Neural cell (in vitro differentiated cells): ENCODE measurements around the gene MAN2B2. TPM values are rescaled to one million over a fixed set of nuclear protein-coding genes. Genes with fewer than 3 reads are reported as not detected.
A peak's percentile ranks its signal among the peaks of the same experiment; 100 is the strongest.

Source experiments
- H2AFZ ChIP-seq: fragments of 200-600, 300-800 bp; sonication (generic), shearing (Covaris generic); 2 replicates; pipeline ENCODE4 v1.6.0; 2014; ENCODE audit warnings: low read depth, mild to moderate bottlenecking, antibody characterized with exemption, low read length, moderate library complexity
- H3F3A ChIP-seq: fragments of 200-600 bp; shearing (Covaris generic); 2 replicates; pipeline ENCODE4 v1.6.1; 2016; ENCODE audit warnings: mild to moderate bottlenecking, moderate library complexity, mixed read lengths, antibody characterized with exemption, low read length; ENCODE audit not compliant: insufficient read depth, poor library complexity, severe bottlenecking
- H3K27ac ChIP-seq: fragments of 200-600, 300-800 bp; sonication (generic), shearing (Covaris generic); 2 replicates; pipeline ENCODE4 v1.5.1; 2014; ENCODE audit warnings: mild to moderate bottlenecking, low read length, moderate library complexity
- H3K27me3 ChIP-seq: fragments of 300-800, 200-600 bp; sonication (generic), shearing (Covaris generic); 2 replicates; pipeline ENCODE4 v1.6.0; 2014; ENCODE audit warnings: mild to moderate bottlenecking, low read depth, low read length, moderate library complexity; ENCODE audit not compliant: insufficient read depth
- H3K36me3 ChIP-seq: fragments of 300-800, 200-600 bp; sonication (generic), shearing (Covaris generic); 2 replicates; pipeline ENCODE4 v1.5.1; 2014; ENCODE audit warnings: mild to moderate bottlenecking, antibody characterized with exemption, low read length, moderate library complexity; ENCODE audit not compliant: insufficient read depth
- H3K4me2 ChIP-seq: fragments of 300-800, 200-600 bp; sonication (generic), shearing (Covaris generic); 2 replicates; pipeline ENCODE4 v1.6.0; 2014; ENCODE audit warnings: mild to moderate bottlenecking, low read length
- H3K4me3 ChIP-seq: fragments of 300-800, 200-600 bp; sonication (generic), shearing (Covaris generic); 2 replicates; pipeline ENCODE4 v1.5.1; 2014; ENCODE audit warnings: mild to moderate bottlenecking, low read length, moderate library complexity
- H3K79me2 ChIP-seq: fragments of 200-600 bp; shearing (Covaris generic); replicated peaks from 2 replicates; pipeline ENCODE4 v1.6.0; 2014; ENCODE audit warnings: mild to moderate bottlenecking, low read length, moderate library complexity; ENCODE audit not compliant: insufficient read depth
- H3K9ac ChIP-seq: fragments of 300-800, 200-600 bp; sonication (generic), shearing (Covaris generic); 2 replicates; pipeline ENCODE4 v1.6.1; 2016; ENCODE audit warnings: mild to moderate bottlenecking, low read length, mixed read lengths
- H3K9me2 ChIP-seq: fragments of 200-600 bp; shearing (Covaris generic); 2 replicates; pipeline ENCODE4 v1.6.1; 2016; ENCODE audit warnings: mild to moderate bottlenecking, low read length, mixed read lengths; ENCODE audit not compliant: insufficient read depth
- H3K9me3 ChIP-seq: fragments of 200-600, 300-800 bp; sonication (generic), shearing (Covaris generic); 2 replicates; pipeline ENCODE4 v1.6.1; 2016; ENCODE audit warnings: mild to moderate bottlenecking, mixed run types, low read length, moderate library complexity, mixed read lengths
- H4K20me1 ChIP-seq: fragments of 200-600 bp; shearing (Covaris generic); 2 replicates; pipeline ENCODE4 v1.6.1; 2016; ENCODE audit warnings: mild to moderate bottlenecking, mixed run types; ENCODE audit not compliant: insufficient read depth
- EP300 ChIP-seq: fragments of 450-650 bp; conservative IDR thresholded peaks from 2 replicates; pipeline ENCODE4 v1.6.1; 2014; ENCODE audit warnings: antibody characterized with exemption, mild to moderate bottlenecking, moderate library complexity; ENCODE audit not compliant: poor library complexity, severe bottlenecking
- EZH2 ChIP-seq: fragments of 200-600, 300-800 bp; shearing (Covaris generic), sonication (generic); IDR thresholded peaks from 2 replicates; pipeline ENCODE4 v1.6.1; 2014; ENCODE audit warnings: antibody characterized with exemption, low read length, borderline replicate concordance, mild to moderate bottlenecking; ENCODE audit not compliant: insufficient read depth, poor library complexity, severe bottlenecking
- MXI1 ChIP-seq: fragments of 450-650 bp; conservative IDR thresholded peaks from 2 replicates; pipeline ENCODE4 v1.6.1; 2014; ENCODE audit warnings: antibody characterized with exemption, mild to moderate bottlenecking; ENCODE audit not compliant: poor library complexity, severe bottlenecking
- POLR2AphosphoS5 ChIP-seq: IDR thresholded peaks from 2 replicates; pipeline ENCODE4 v1.6.1; 2012
- RAD21 ChIP-seq: fragments of 450-650 bp; conservative IDR thresholded peaks from 2 replicates; pipeline ENCODE4 v1.6.1; 2014; ENCODE audit warnings: antibody characterized with exemption, mild to moderate bottlenecking, moderate library complexity
- SMC3 ChIP-seq: fragments of 450-650 bp; conservative IDR thresholded peaks from 2 replicates; pipeline ENCODE4 v1.6.1; 2014; ENCODE audit warnings: antibody characterized with exemption, mild to moderate bottlenecking, moderate library complexity; ENCODE audit not compliant: poor library complexity
- TAF1 ChIP-seq: IDR thresholded peaks from 2 replicates; pipeline ENCODE4 v1.6.1; 2012; ENCODE audit warnings: low read depth
- polyA plus RNA-seq: library from polyadenylated mRNA; depleted of rRNA; stranded (reverse); fragments of >200 nt; gene quantifications from 2 replicates; pipeline ENCODE4 v1.2.3, GENCODE V29; 2014
- TF ChIP-seq, protein P1 (sequence below): IDR thresholded peaks from 2 replicates; pipeline ENCODE4 v1.6.1; 2012; ENCODE audit warnings: borderline replicate concordance
- TF ChIP-seq, protein P2 (sequence below): fragments of 450-650 bp; IDR thresholded peaks from 2 replicates; pipeline ENCODE4 v1.5.1; 2014; ENCODE audit warnings: antibody characterized with exemption, mild to moderate bottlenecking, moderate library complexity; ENCODE audit not compliant: poor library complexity, severe bottlenecking

Gene MAN2B2
- polyA plus RNA-seq, 1 donor from 2014 or later = 7.5 TPM

DNA sequence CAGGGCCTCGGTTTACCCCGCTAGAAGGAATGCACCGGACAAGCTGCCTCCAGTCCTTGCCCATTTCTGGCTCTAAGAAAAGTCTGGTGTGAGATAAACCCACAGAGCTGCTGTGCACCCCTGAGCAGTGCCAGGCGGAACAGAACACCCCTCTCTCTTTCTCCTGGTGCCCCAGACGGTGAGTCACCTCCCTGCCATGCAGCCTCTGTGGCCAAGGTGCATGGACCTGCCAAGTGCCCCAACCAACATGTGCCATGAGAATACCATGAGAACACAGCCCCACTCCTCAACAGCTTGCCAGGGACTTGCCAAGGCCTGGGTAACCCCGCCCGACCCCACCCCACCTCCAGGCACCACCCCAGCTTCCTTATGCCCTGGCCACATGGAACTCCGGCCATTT lies 47.7 kb upstream of the MAN2B2 start:
- H2AFZ ChIP-seq = no peak overlapping the region
- no peaks in the 10 kb centered on the region for H3K79me2 ChIP-seq
- H3K9ac ChIP-seq = no peak overlapping the region
- no peaks in the 10 kb centered on the region for H4K20me1 ChIP-seq
- no peak for TF ChIP-seq POLR2AphosphoS5
- TF ChIP-seq, protein P1, sequence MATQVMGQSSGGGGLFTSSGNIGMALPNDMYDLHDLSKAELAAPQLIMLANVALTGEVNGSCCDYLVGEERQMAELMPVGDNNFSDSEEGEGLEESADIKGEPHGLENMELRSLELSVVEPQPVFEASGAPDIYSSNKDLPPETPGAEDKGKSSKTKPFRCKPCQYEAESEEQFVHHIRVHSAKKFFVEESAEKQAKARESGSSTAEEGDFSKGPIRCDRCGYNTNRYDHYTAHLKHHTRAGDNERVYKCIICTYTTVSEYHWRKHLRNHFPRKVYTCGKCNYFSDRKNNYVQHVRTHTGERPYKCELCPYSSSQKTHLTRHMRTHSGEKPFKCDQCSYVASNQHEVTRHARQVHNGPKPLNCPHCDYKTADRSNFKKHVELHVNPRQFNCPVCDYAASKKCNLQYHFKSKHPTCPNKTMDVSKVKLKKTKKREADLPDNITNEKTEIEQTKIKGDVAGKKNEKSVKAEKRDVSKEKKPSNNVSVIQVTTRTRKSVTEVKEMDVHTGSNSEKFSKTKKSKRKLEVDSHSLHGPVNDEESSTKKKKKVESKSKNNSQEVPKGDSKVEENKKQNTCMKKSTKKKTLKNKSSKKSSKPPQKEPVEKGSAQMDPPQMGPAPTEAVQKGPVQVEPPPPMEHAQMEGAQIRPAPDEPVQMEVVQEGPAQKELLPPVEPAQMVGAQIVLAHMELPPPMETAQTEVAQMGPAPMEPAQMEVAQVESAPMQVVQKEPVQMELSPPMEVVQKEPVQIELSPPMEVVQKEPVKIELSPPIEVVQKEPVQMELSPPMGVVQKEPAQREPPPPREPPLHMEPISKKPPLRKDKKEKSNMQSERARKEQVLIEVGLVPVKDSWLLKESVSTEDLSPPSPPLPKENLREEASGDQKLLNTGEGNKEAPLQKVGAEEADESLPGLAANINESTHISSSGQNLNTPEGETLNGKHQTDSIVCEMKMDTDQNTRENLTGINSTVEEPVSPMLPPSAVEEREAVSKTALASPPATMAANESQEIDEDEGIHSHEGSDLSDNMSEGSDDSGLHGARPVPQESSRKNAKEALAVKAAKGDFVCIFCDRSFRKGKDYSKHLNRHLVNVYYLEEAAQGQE = no peak
- TF ChIP-seq EZH2 = no peak
- TF ChIP-seq MXI1 = no peak
- TF ChIP-seq, protein P2, sequence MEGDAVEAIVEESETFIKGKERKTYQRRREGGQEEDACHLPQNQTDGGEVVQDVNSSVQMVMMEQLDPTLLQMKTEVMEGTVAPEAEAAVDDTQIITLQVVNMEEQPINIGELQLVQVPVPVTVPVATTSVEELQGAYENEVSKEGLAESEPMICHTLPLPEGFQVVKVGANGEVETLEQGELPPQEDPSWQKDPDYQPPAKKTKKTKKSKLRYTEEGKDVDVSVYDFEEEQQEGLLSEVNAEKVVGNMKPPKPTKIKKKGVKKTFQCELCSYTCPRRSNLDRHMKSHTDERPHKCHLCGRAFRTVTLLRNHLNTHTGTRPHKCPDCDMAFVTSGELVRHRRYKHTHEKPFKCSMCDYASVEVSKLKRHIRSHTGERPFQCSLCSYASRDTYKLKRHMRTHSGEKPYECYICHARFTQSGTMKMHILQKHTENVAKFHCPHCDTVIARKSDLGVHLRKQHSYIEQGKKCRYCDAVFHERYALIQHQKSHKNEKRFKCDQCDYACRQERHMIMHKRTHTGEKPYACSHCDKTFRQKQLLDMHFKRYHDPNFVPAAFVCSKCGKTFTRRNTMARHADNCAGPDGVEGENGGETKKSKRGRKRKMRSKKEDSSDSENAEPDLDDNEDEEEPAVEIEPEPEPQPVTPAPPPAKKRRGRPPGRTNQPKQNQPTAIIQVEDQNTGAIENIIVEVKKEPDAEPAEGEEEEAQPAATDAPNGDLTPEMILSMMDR = no peak
- no peak for TF ChIP-seq EP300
- TF ChIP-seq SMC3 = no peak
- TF ChIP-seq RAD21 = no peak
- no peak for TF ChIP-seq TAF1
- H3K27ac ChIP-seq = peak overlapping the region; percentile 8
- H3K36me3 ChIP-seq = no peaks in the 10 kb centered on the region
- no peaks in the 10 kb centered on the region for H3K27me3 ChIP-seq
- no peak overlapping the region for H3K4me3 ChIP-seq
- no peak overlapping the region for H3K4me2 ChIP-seq
- H3K9me2 ChIP-seq = no peaks in the 10 kb centered on the region
- no peaks in the 10 kb centered on the region for H3K9me3 ChIP-seq
- no peaks in the 10 kb centered on the region for H3F3A ChIP-seq

DNA sequence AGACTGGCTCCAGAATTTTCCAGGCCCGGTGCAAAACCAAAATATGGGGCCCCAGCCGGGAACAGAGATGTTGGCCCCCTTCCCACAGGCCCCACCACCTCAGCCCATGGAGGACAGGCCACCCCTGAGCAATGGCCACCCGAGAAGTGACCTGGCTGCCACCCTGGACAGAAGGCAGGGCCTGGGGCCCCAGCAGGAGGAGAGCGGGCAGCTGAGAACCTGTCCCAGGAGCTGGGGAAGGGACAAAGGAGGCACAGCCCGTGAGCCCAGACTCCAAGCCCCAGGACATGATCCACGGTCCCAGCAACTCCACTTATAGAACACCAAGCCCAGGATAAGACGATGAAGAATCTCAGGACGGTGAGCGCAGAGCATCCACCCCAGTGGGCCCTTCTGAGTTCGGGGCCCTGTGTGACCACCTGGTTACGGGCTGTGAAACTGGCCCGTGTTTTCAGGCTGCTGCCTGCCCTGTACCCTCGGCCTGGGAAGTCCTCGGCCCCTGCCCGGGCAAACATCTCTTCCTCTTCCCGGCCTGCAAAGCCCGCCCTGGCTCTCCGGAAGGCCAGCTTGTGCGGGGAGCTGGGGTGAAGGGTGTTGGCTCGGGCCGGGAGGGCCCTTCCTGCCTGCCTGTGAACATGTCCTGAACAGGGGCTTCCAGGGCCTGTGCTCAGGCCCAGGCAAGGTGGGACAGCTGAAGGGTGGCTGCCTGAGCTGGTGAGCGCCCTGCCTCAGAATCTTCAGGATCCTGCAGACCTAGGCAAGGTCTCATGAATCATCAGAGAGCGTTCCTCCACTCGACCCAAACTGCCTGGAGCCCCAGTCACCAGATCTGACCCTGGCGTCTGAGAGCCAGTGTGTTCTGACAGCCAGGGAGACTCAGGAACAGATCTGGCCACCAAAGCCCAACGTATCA lies 47.0 kb upstream of the MAN2B2 start:
- no peak for TF ChIP-seq POLR2AphosphoS5
- Histone ChIP-seq H3K27ac (no peak overlapping the region), H3K79me2 (no peaks in the 10 kb centered on the region), H3K9me2 (no peaks in the 10 kb centered on the region), H3K36me3 (no peaks in the 10 kb centered on the region), H3K9ac (no peak overlapping the region), H3F3A (no peaks in the 10 kb centered on the region), H3K9me3 (no peaks in the 10 kb centered on the region), H4K20me1 (no peaks in the 10 kb centered on the region), H2AFZ (no peak overlapping the region), H3K4me3 (no peak overlapping the region), H3K4me2 (no peak overlapping the region), H3K27me3 (no peaks in the 10 kb centered on the region)
